ENCODE data around the gene RYR3.

The RYR3 gene

GRCh38 chr15:33840615-33841014, 529.8 kb downstream of the RYR3 start:
- Histone ChIP-seq H3K4me1 (ENCODE audit: control insufficient read depth in 1 of 2, insufficient read depth in 2 of 2, low read length in 2 of 2) (no peaks in the 10 kb centered on the region), H3K9me3 (ENCODE audit: control insufficient read depth in 1 of 2, low read length in 2 of 2) (no peaks in the 10 kb centered on the region), H3K36me3 (ENCODE audit: control insufficient read depth in 1 of 2, insufficient read depth in 2 of 2, low read length in 2 of 2) (peaks cover 0 to 14% of the 10 kb centered on the region in 2 donors), H3K27ac (ENCODE audit: low read length) (no peak overlapping the region), H3K4me3 (ENCODE audit: low read depth in 1 of 2, low read length in 2 of 2) (no peak overlapping the region), H3K27me3 (ENCODE audit: low read depth, low read length) (no peaks in the 10 kb centered on the region)

- Histone ChIP-seq H3K36me3 (ENCODE audit: control insufficient read depth in 1 of 2, insufficient read depth in 2 of 2, low read length in 2 of 2) (peaks cover 0 to 8% of the 10 kb centered on the region in 2 donors), H3K27me3 (ENCODE audit: low read depth, low read length) (no peaks in the 10 kb centered on the region), H3K9me3 (ENCODE audit: control insufficient read depth in 1 of 2, low read length in 2 of 2) (no peaks in the 10 kb centered on the region), H3K4me1 (ENCODE audit: control insufficient read depth in 1 of 2, insufficient read depth in 2 of 2, low read length in 2 of 2) (no peaks in the 10 kb centered on the region), H3K27ac (ENCODE audit: low read length) (no peak overlapping the region), H3K4me3 (ENCODE audit: low read depth in 1 of 2, low read length in 2 of 2) (no peak overlapping the region)
These were observed 533.4 kb downstream of the RYR3 start for GRCh38 chr15:33844186-33844585.

GRCh38 chr15:33844597-33844996, 533.8 kb downstream of the RYR3 start:
- Histone ChIP-seq H3K4me3 (ENCODE audit: low read depth in 1 of 2, low read length in 2 of 2) (no peak overlapping the region), H3K9me3 (ENCODE audit: control insufficient read depth in 1 of 2, low read length in 2 of 2) (no peaks in the 10 kb centered on the region), H3K4me1 (ENCODE audit: control insufficient read depth in 1 of 2, insufficient read depth in 2 of 2, low read length in 2 of 2) (no peaks in the 10 kb centered on the region), H3K36me3 (ENCODE audit: control insufficient read depth in 1 of 2, insufficient read depth in 2 of 2, low read length in 2 of 2) (peaks cover 0 to 4% of the 10 kb centered on the region in 2 donors), H3K27me3 (ENCODE audit: low read depth, low read length) (no peaks in the 10 kb centered on the region), H3K27ac (ENCODE audit: low read length) (no peak overlapping the region)

GRCh38 chr15:33846142-33846541, 535.4 kb downstream of the RYR3 start:
- H3K27ac ChIP-seq (ENCODE audit: low read length): no peak overlapping the region
- H3K27me3 ChIP-seq (ENCODE audit: low read depth, low read length): no peaks in the 10 kb centered on the region
- no peaks in the 10 kb centered on the region for H3K36me3 ChIP-seq (ENCODE audit: control insufficient read depth in 1 of 2, insufficient read depth in 2 of 2, low read length in 2 of 2)
- no peaks in the 10 kb centered on the region for H3K9me3 ChIP-seq (ENCODE audit: control insufficient read depth in 1 of 2, low read length in 2 of 2)
- no peak overlapping the region for H3K4me3 ChIP-seq (ENCODE audit: low read depth in 1 of 2, low read length in 2 of 2)
- H3K4me1 ChIP-seq (ENCODE audit: control insufficient read depth in 1 of 2, insufficient read depth in 2 of 2, low read length in 2 of 2): no peaks in the 10 kb centered on the region

GRCh38 chr15:33846862-33847261, 536.1 kb downstream of the RYR3 start:
- no peak overlapping the region for H3K27ac ChIP-seq (ENCODE audit: low read length)
- no peaks in the 10 kb centered on the region for H3K36me3 ChIP-seq (ENCODE audit: control insufficient read depth in 1 of 2, insufficient read depth in 2 of 2, low read length in 2 of 2)
- no peak overlapping the region for H3K4me3 ChIP-seq (ENCODE audit: low read depth in 1 of 2, low read length in 2 of 2)
- no peaks in the 10 kb centered on the region for H3K4me1 ChIP-seq (ENCODE audit: control insufficient read depth in 1 of 2, insufficient read depth in 2 of 2, low read length in 2 of 2)
- H3K9me3 ChIP-seq (ENCODE audit: control insufficient read depth in 1 of 2, low read length in 2 of 2): no peaks in the 10 kb centered on the region
- no peaks in the 10 kb centered on the region for H3K27me3 ChIP-seq (ENCODE audit: low read depth, low read length)

- H3K36me3 ChIP-seq (ENCODE audit: control insufficient read depth in 1 of 2, insufficient read depth in 2 of 2, low read length in 2 of 2): no peaks in the 10 kb centered on the region
- H3K4me3 ChIP-seq (ENCODE audit: low read depth in 1 of 2, low read length in 2 of 2): no peak overlapping the region
- no peaks in the 10 kb centered on the region for H3K4me1 ChIP-seq (ENCODE audit: control insufficient read depth in 1 of 2, insufficient read depth in 2 of 2, low read length in 2 of 2)
- no peaks in the 10 kb centered on the region for H3K9me3 ChIP-seq (ENCODE audit: control insufficient read depth in 1 of 2, low read length in 2 of 2)
- no peak overlapping the region for H3K27ac ChIP-seq (ENCODE audit: low read length)
- no peaks in the 10 kb centered on the region for H3K27me3 ChIP-seq (ENCODE audit: low read depth, low read length)
These were observed 537.2 kb downstream of the RYR3 start for GRCh38 chr15:33848011-33848410.

GRCh38 chr15:33851079-33851478, 540.3 kb downstream of the RYR3 start:
- no peaks in the 10 kb centered on the region for H3K27me3 ChIP-seq (ENCODE audit: low read depth, low read length)
- no peaks in the 10 kb centered on the region for H3K9me3 ChIP-seq (ENCODE audit: control insufficient read depth in 1 of 2, low read length in 2 of 2)
- H3K27ac ChIP-seq (ENCODE audit: low read length): no peak overlapping the region
- peaks cover 0 to 4% of the 10 kb centered on the region in 2 donors for H3K36me3 ChIP-seq (ENCODE audit: control insufficient read depth in 1 of 2, insufficient read depth in 2 of 2, low read length in 2 of 2)
- no peaks in the 10 kb centered on the region for H3K4me1 ChIP-seq (ENCODE audit: control insufficient read depth in 1 of 2, insufficient read depth in 2 of 2, low read length in 2 of 2)
- H3K4me3 ChIP-seq (ENCODE audit: low read depth in 1 of 2, low read length in 2 of 2): no peak overlapping the region

GRCh38 chr15:33852094-33852493, 541.3 kb downstream of the RYR3 start:
- Histone ChIP-seq H3K36me3 (ENCODE audit: control insufficient read depth in 1 of 2, insufficient read depth in 2 of 2, low read length in 2 of 2) (peaks cover 0 to 4% of the 10 kb centered on the region in 2 donors), H3K4me1 (ENCODE audit: control insufficient read depth in 1 of 2, insufficient read depth in 2 of 2, low read length in 2 of 2) (no peaks in the 10 kb centered on the region), H3K4me3 (ENCODE audit: low read depth in 1 of 2, low read length in 2 of 2) (no peak overlapping the region), H3K9me3 (ENCODE audit: control insufficient read depth in 1 of 2, low read length in 2 of 2) (no peaks in the 10 kb centered on the region), H3K27ac (ENCODE audit: low read length) (no peak overlapping the region), H3K27me3 (ENCODE audit: low read depth, low read length) (no peaks in the 10 kb centered on the region)

- Histone ChIP-seq H3K36me3 (ENCODE audit: control insufficient read depth in 1 of 2, insufficient read depth in 2 of 2, low read length in 2 of 2) (peaks cover 0 to 4% of the 10 kb centered on the region in 2 donors), H3K27me3 (ENCODE audit: low read depth, low read length) (no peaks in the 10 kb centered on the region), H3K4me3 (ENCODE audit: low read depth in 1 of 2, low read length in 2 of 2) (no peak overlapping the region), H3K27ac (ENCODE audit: low read length) (no peak overlapping the region), H3K4me1 (ENCODE audit: control insufficient read depth in 1 of 2, insufficient read depth in 2 of 2, low read length in 2 of 2) (no peaks in the 10 kb centered on the region), H3K9me3 (ENCODE audit: control insufficient read depth in 1 of 2, low read length in 2 of 2) (no peaks in the 10 kb centered on the region)
These were observed 541.8 kb downstream of the RYR3 start for GRCh38 chr15:33852570-33852969.

- no peak overlapping the region for H3K4me3 ChIP-seq (ENCODE audit: low read depth in 1 of 2, low read length in 2 of 2)
- H3K4me1 ChIP-seq (ENCODE audit: control insufficient read depth in 1 of 2, insufficient read depth in 2 of 2, low read length in 2 of 2): no peaks in the 10 kb centered on the region
- peaks cover 5 to 18% of the 10 kb centered on the region in 2 donors for H3K36me3 ChIP-seq (ENCODE audit: control insufficient read depth in 1 of 2, insufficient read depth in 2 of 2, low read length in 2 of 2)
- no peaks in the 10 kb centered on the region for H3K9me3 ChIP-seq (ENCODE audit: control insufficient read depth in 1 of 2, low read length in 2 of 2)
- no peak overlapping the region for H3K27ac ChIP-seq (ENCODE audit: low read length)
- no peaks in the 10 kb centered on the region for H3K27me3 ChIP-seq (ENCODE audit: low read depth, low read length)
These were observed 547.0 kb downstream of the RYR3 start for GRCh38 chr15:33857726-33858125.

GRCh38 chr15:33858836-33859235, 548.1 kb downstream of the RYR3 start:
- H3K36me3 ChIP-seq (ENCODE audit: control insufficient read depth in 1 of 2, insufficient read depth in 2 of 2, low read length in 2 of 2): peaks cover 5 to 18% of the 10 kb centered on the region in 2 donors
- no peaks in the 10 kb centered on the region for H3K9me3 ChIP-seq (ENCODE audit: control insufficient read depth in 1 of 2, low read length in 2 of 2)
- no peak overlapping the region for H3K27ac ChIP-seq (ENCODE audit: low read length)
- H3K27me3 ChIP-seq (ENCODE audit: low read depth, low read length): no peaks in the 10 kb centered on the region
- no peaks in the 10 kb centered on the region for H3K4me1 ChIP-seq (ENCODE audit: control insufficient read depth in 1 of 2, insufficient read depth in 2 of 2, low read length in 2 of 2)
- H3K4me3 ChIP-seq (ENCODE audit: low read depth in 1 of 2, low read length in 2 of 2): no peak overlapping the region

- Histone ChIP-seq H3K27me3 (ENCODE audit: low read depth, low read length) (no peaks in the 10 kb centered on the region), H3K9me3 (ENCODE audit: control insufficient read depth in 1 of 2, low read length in 2 of 2) (no peaks in the 10 kb centered on the region), H3K27ac (ENCODE audit: low read length) (no peak overlapping the region), H3K36me3 (ENCODE audit: control insufficient read depth in 1 of 2, insufficient read depth in 2 of 2, low read length in 2 of 2) (peaks cover 5 to 14% of the 10 kb centered on the region in 2 donors), H3K4me3 (ENCODE audit: low read depth in 1 of 2, low read length in 2 of 2) (no peak overlapping the region), H3K4me1 (ENCODE audit: control insufficient read depth in 1 of 2, insufficient read depth in 2 of 2, low read length in 2 of 2) (no peaks in the 10 kb centered on the region)
These were observed 549.3 kb downstream of the RYR3 start for GRCh38 chr15:33859992-33860545.

Measured in muscle layer of duodenum (tissue), 2 donors.